SK-N-SH (cell line): Measurements from ENCODE around the gene DYNC1H1. TPM values are rescaled to one million over a fixed set of nuclear protein-coding genes. Genes with fewer than 3 reads are reported as not detected.

ENCODE experiments used
- CTCF ChIA-PET: fragments of 300-600, 350-600 bp; formaldehyde crosslinking; extraction: SDS; loops from one replicate; lab custom pipeline; 2021; lab: Yijun Ruan, JAX
- POLR2A ChIA-PET: fragments of 350-600 bp; sonication (Branson Sonifier 250); formaldehyde crosslinking; extraction: SDS; loops from one replicate; lab custom pipeline; 2020; ENCODE audit warnings: antibody characterized with exemption, inconsistent platforms; lab: Yijun Ruan, JAX
- DNase-seq: peaks from one replicate; pipeline ENCODE4 v3.0.0; 2012
- H2AFZ ChIP-seq: fragments of 200-600 bp; sonication (generic); 2 replicates; pipeline ENCODE4 v1.8.1; 2016; ENCODE audit warnings: antibody characterized with exemption, mild to moderate bottlenecking, low read depth
- H3F3A ChIP-seq: fragments of 200-600 bp; sonication (generic); replicated peaks from 2 replicates; pipeline ENCODE3; 2016; ENCODE audit warnings: antibody characterized with exemption, mild to moderate bottlenecking; ENCODE audit not compliant: insufficient read depth
- H3K27ac ChIP-seq, 2 experiments: fragments of 200-500 bp in 1 of 2; fragments of 200-600 bp in 1 of 2; sonication (Bioruptor generic) in 1 of 2; sonication (generic), shearing (Covaris generic) in 1 of 2; 2 replicates each; pipeline versions ENCODE4 v1.5.1 to v1.6.1; 2014 to 2016; ENCODE audit warnings: low read depth in 2 of 2, inconsistent platforms in 1 of 2, low read length in 1 of 2, mild to moderate bottlenecking in 1 of 2, mixed read lengths in 1 of 2
- H3K27me3 ChIP-seq: fragments of 200-600 bp; sonication (generic), shearing (Covaris generic); 2 replicates; pipeline ENCODE4 v1.6.1; 2016; ENCODE audit warnings: mixed run types; ENCODE audit not compliant: insufficient read depth
- H3K36me3 ChIP-seq, 2 experiments: fragments of 200-500 bp in 1 of 2; fragments of 200-600 bp in 1 of 2; sonication (Bioruptor generic) in 1 of 2; sonication (generic) in 1 of 2; replicated peaks in 1 of 2; 2 replicates each; pipeline versions ENCODE3 to v1.5.1; 2014 to 2016; ENCODE audit warnings: low read length in 1 of 2, mild to moderate bottlenecking in 1 of 2; ENCODE audit not compliant: insufficient read depth in 2 of 2, control insufficient read depth in 1 of 2
- H3K4me1 ChIP-seq, 2 experiments: fragments of 200-500 bp in 1 of 2; fragments of 200-600 bp in 1 of 2; sonication (Bioruptor generic) in 1 of 2; sonication (generic), shearing (Covaris generic) in 1 of 2; 2 replicates each; pipeline versions ENCODE4 v1.5.1 to v1.6.1; 2014 to 2016; ENCODE audit warnings: low read depth in 1 of 2, low read length in 1 of 2, mixed run types in 1 of 2; ENCODE audit not compliant: insufficient read depth in 2 of 2, control insufficient read depth in 1 of 2
- H3K4me2 ChIP-seq: fragments of 200-600 bp; sonication (generic), shearing (Covaris generic); 2 replicates; pipeline ENCODE4 v1.6.1; 2017; ENCODE audit warnings: mixed run types
- H3K4me3 ChIP-seq, 2 experiments: fragments of 200-500 bp in 1 of 2; fragments of 200-600 bp in 1 of 2; sonication (Bioruptor generic) in 1 of 2; sonication (generic), shearing (Covaris generic) in 1 of 2; 2 replicates each; pipeline versions ENCODE4 v1.5.1 to v1.8.1; 2014 to 2016; ENCODE audit warnings: low read depth in 2 of 2, inconsistent platforms in 1 of 2, low read length in 1 of 2, mild to moderate bottlenecking in 1 of 2, mixed read lengths in 1 of 2, moderate library complexity in 1 of 2
- H3K79me2 ChIP-seq: fragments of 200-600 bp; sonication (generic); 2 replicates; pipeline ENCODE4 v1.8.1; 2017; ENCODE audit warnings: mild to moderate bottlenecking; ENCODE audit not compliant: insufficient read depth
- H3K9ac ChIP-seq: fragments of 200-600 bp; sonication (generic); 2 replicates; pipeline ENCODE4 v1.6.1; 2017; ENCODE audit warnings: mixed run types
- H3K9me2 ChIP-seq: fragments of 200-600 bp; sonication (generic); 2 replicates; pipeline ENCODE4 v1.6.1; 2017; ENCODE audit warnings: mixed run types
- H3K9me3 ChIP-seq: fragments of 200-600 bp; sonication (generic); 2 replicates; pipeline ENCODE4 v1.6.1; 2017; ENCODE audit warnings: mixed run types, mild to moderate bottlenecking, moderate library complexity
- H4K20me1 ChIP-seq: fragments of 200-600 bp; sonication (generic); 2 replicates; pipeline ENCODE4 v1.6.1; 2017; ENCODE audit warnings: mild to moderate bottlenecking, mixed run types; ENCODE audit not compliant: insufficient read depth
- ELF1 ChIP-seq: IDR thresholded peaks from 2 replicates; pipeline ENCODE4 v1.4.0; 2012
- GABPA ChIP-seq: IDR thresholded peaks from 2 replicates; pipeline ENCODE4 v1.4.0; 2012; ENCODE audit warnings: low read depth, mild to moderate bottlenecking
- GATA2 ChIP-seq: sonication (generic); formaldehyde crosslinking; IDR thresholded peaks from 2 replicates; pipeline ENCODE4 v1.5.0; 2020; ENCODE audit warnings: mild to moderate bottlenecking, missing genetic modification reagents
- JUND ChIP-seq: IDR thresholded peaks from 2 replicates; pipeline ENCODE4 v1.4.0; 2012
- PBX3 ChIP-seq: IDR thresholded peaks from 2 replicates; pipeline ENCODE4; 2012
- POLR2AphosphoS5 ChIP-seq: IDR thresholded peaks from 2 replicates; pipeline ENCODE4 v1.6.1; 2012; ENCODE audit warnings: low read depth, low read length
- RAD21 ChIP-seq: IDR thresholded peaks from 2 replicates; pipeline ENCODE4 v1.6.1; 2012; ENCODE audit warnings: mild to moderate bottlenecking, low read length
- REST ChIP-seq: IDR thresholded peaks from 2 replicates; pipeline ENCODE4 v1.6.1; 2012; ENCODE audit warnings: mild to moderate bottlenecking, low read depth, low read length, moderate library complexity
- SIN3A ChIP-seq: IDR thresholded peaks from 2 replicates; pipeline ENCODE4 v1.6.1; 2012; ENCODE audit warnings: low read depth, mild to moderate bottlenecking, low read length, moderate library complexity, borderline replicate concordance
- SMC3 ChIP-seq: IDR thresholded peaks from 2 replicates; pipeline ENCODE4 v1.6.1; 2012; ENCODE audit warnings: low read depth, low read length, improper control_type of control experiment
- TEAD4 ChIP-seq: IDR thresholded peaks from 2 replicates; pipeline ENCODE4 v1.4.0; 2012; ENCODE audit warnings: mild to moderate bottlenecking, borderline replicate concordance; ENCODE audit not compliant: insufficient read depth
- YY1 ChIP-seq: IDR thresholded peaks from 2 replicates; pipeline ENCODE4 v1.4.0; 2012; ENCODE audit warnings: low read depth, mild to moderate bottlenecking
- WGBS: methylation state at CpG from one replicate; pipeline ENCODE4 v1.1.6; 2017; ENCODE audit warnings: low lambda C conversion rate; 5-methylcytosine and 5-hydroxymethylcytosine counted together
- polyA plus RNA-seq, 3 experiments: library from polyadenylated mRNA; depleted of rRNA; stranded (reverse); fragments of >200 nt; gene quantifications; 2 replicates each; pipeline ENCODE4 v1.2.3, GENCODE V29; 2012

Gene DYNC1H1
- polyA plus RNA-seq, 1 of the 3 experiments (the other 2 are of a cell fraction): 140 TPM

- no peak for TF ChIP-seq REST
These were observed 85.1 kb downstream of the DYNC1H1 start (continued) for GRCh38 chr14:102049258-102050025.

- POLR2A ChIA-PET: no interaction called here
- Histone ChIP-seq H4K20me1 (no peaks in the 10 kb centered on the region), H2AFZ (no peak overlapping the region), H3F3A (peaks cover 9% of the 10 kb centered on the region), H3K9me2 (no peaks in the 10 kb centered on the region), H3K27me3 (no peaks in the 10 kb centered on the region), H3K27ac (no peak overlapping the region), H3K4me1 (no peaks in the 10 kb centered on the region), H3K4me2 (no peak overlapping the region), H3K4me3 (no peak overlapping the region), H3K79me2 (no peaks in the 10 kb centered on the region), H3K9me3 (no peaks in the 10 kb centered on the region), H3K9ac (no peak overlapping the region), H3K36me3 (peaks cover 39 to 46% of the 10 kb centered on the region in 2 experiments)
- no peak for DNase-seq
- TF ChIP-seq ELF1 (no peak), GATA2 (CRISPR knock-in tag) (no peak), SMC3 (no peak), SIN3A (no peak), TEAD4 (no peak), YY1 (no peak), GABPA (no peak), JUND (no peak), POLR2AphosphoS5 (no peak), RAD21 (no peak), PBX3 (no peak)
- 98% methylated on average over 5 of the region's 12 CpGs for WGBS
- CTCF ChIA-PET: interaction anchor here (0.6 to 1.9 kb wide), 5 partner anchors 36 to 343 kb away, joined by 3 to 8 read pairs (median 4); no protein-coding TSS in a partner anchor
These were observed 85.6 kb downstream of the DYNC1H1 start for GRCh38 chr14:102050026-102050405.
